ENCODE data around the gene SLC2A5. TPM values are rescaled to one million over a fixed set of nuclear protein-coding genes. Genes with fewer than 3 reads are reported as not detected.

Gene SLC2A5
- total and polyA plus RNA-seq, 9 of the 15 experiments (the other 6 are each of a cell fraction or from before 2014, with no cell fraction given), result 0.08 TPM; not detected in 8

- no TSS peak for BruUV-seq (replicated peaks)
- H3K79me2 ChIP-seq (ENCODE audit: control insufficient read depth, insufficient read depth, low read length), result no peaks in the 10 kb centered on the region
- no peak overlapping the region for H3K4me3 ChIP-seq
- H2AFZ ChIP-seq (ENCODE audit: low read depth, low read length), result no peak overlapping the region
- POLR2A ChIA-PET, result interaction anchor here (1.1 kb wide), 1 partner anchor 19 kb away, joined by 3 read pairs; no protein-coding TSS in a partner anchor
- DNase-seq (ENCODE audit: extremely low read depth in 1 of 4, low spot score in 3 of 4) (no peak), FAIRE-seq (no peak), ATAC-seq (no peak)
- no peaks in the 10 kb centered on the region for H3K36me3 ChIP-seq (ENCODE audit: control insufficient read depth, insufficient read depth, low read length)
- 0 out of 2 replicates have a peak, but pooled peaks cover 11% of the 10 kb centered on the region for H4K20me1 ChIP-seq (replicated peaks; ENCODE audit: control insufficient read depth, insufficient read depth, low read length)
- no peaks in the 10 kb centered on the region; a peak in 1 of 5 replicates for H3K4me1 ChIP-seq (replicated peaks in 1 of 2; ENCODE audit: control insufficient read depth in 2 of 2, insufficient read depth in 2 of 2, low read length in 2 of 2)
- CTCF ChIA-PET (ENCODE audit: low intra/inter-chr PET ratio), result interaction anchor here (0.6 to 1.7 kb wide), 3 partner anchors 91 to 182 kb away, joined by 3 to 14 read pairs (median 9); no protein-coding TSS in a partner anchor
- in situ Hi-C loops (cut with MboI), result no loop called here
- H3K9ac ChIP-seq (ENCODE audit: insufficient read depth in 1 of 2, low read depth in 2 of 2, low read length in 2 of 2), result no peak overlapping the region
- WGBS (ENCODE audit: insufficient coverage, low coverage, missing lambda C conversion rate), result 4% methylated on average over 8 of the region's 8 CpGs
- TF ChIP-seq FOXJ2 (tag; IDR thresholded peaks at IDR 0.05) (no peak), GABPB2 (CRISPR knock-in tag; conservative IDR thresholded peaks at IDR 0.05) (no peak), CEBPG (CRISPR knock-in tag; IDR thresholded peaks at IDR 0.05) (0 out of 2 replicates have a peak, but pooled peaks have one; percentile 23), CEBPG (tag; conservative IDR thresholded peaks at IDR 0.05 in 1 of 2, IDR thresholded peaks at IDR 0.05 in 1 of 2) (peak; percentile 57 to 70; a peak in 3 of 4 replicates), RUNX1 (IDR thresholded peaks at IDR 0.05; ENCODE audit: low read depth) (no peak), PCBP1 (IDR thresholded peaks at IDR 0.05; ENCODE audit: low read depth, low read length, poor library complexity, severe bottlenecking) (no peak), TARDBP (IDR thresholded peaks at IDR 0.05) (no peak), NCOR1 (IDR thresholded peaks at IDR 0.05) (no peak), CBX2 (IDR thresholded peaks at IDR 0.05; ENCODE audit: insufficient read depth, low read length, poor library complexity, severe bottlenecking) (no peak), XRCC4 (IDR thresholded peaks at IDR 0.05; ENCODE audit: extremely low read depth, insufficient read depth, insufficient read length) (no peak), ZNF232 (CRISPR knock-in tag; IDR thresholded peaks at IDR 0.05) (no peak), CEBPB (tag; IDR thresholded peaks at IDR 0.05) (peak; percentile 26; the same call in 1 of the 2 replicates), SREBF1 (IDR thresholded peaks at IDR 0.05; ENCODE audit: borderline replicate concordance, low read depth, low read length) (no peak), ZC3H8 (IDR thresholded peaks at IDR 0.05) (no peak), ATF3 (IDR thresholded peaks at IDR 0.05) (peak; percentile 69), ATF3 (CRISPR knock-in tag; conservative IDR thresholded peaks at IDR 0.05) (no peak), ARNT (IDR thresholded peaks at IDR 0.05) (no peak), GATAD2A (IDR thresholded peaks at IDR 0.05) (no peak)
- intact Hi-C loops (cut with micrococcal nuclease), result loop anchor here (1.0 to 2.0 kb wide), 2 partner anchors 90 to 182 kb away; no protein-coding TSS in a partner anchor
- H3K4me2 ChIP-seq (ENCODE audit: insufficient read depth, low read length), result no peak overlapping the region
- peaks cover 33 to 62% of the 10 kb centered on the region in 2 experiments for H3K27me3 ChIP-seq (ENCODE audit: control insufficient read depth in 2 of 2, insufficient read depth in 2 of 2, low read length in 2 of 2)
- no peak overlapping the region for H3K27ac ChIP-seq (ENCODE audit: extremely low read depth, low read depth, low read length)
- H3K9me3 ChIP-seq (replicated peaks; ENCODE audit: control insufficient read depth, insufficient read depth, low read depth, low read length), result no peaks in the 10 kb centered on the region; the same call in 1 of the 2 replicates
- H3K9me1 ChIP-seq (ENCODE audit: control insufficient read depth, insufficient read depth, low read length), result no peaks in the 10 kb centered on the region
These were observed 31.1 kb upstream of the SLC2A5 start for GRCh38 chr1:9100471-9101043.
